H9 (cell line): ENCODE results near the gene SPATA25. TPM values are rescaled to one million over a fixed set of nuclear protein-coding genes. Genes with fewer than 3 reads are reported as not detected.

Experiments used
- DNase-seq: peaks from one replicate; pipeline ENCODE4 v3.0.0-alpha.2; 2017
- H2AFZ ChIP-seq: one replicate; pipeline ENCODE4 v1.6.1; 2013; ENCODE audit warnings: mild to moderate bottlenecking, low read length, control low read depth, moderate library complexity
- H2AK5ac ChIP-seq: 2 replicates; pipeline ENCODE4 v1.6.1; 2013; ENCODE audit warnings: low read length, control low read depth, mixed read lengths; ENCODE audit not compliant: insufficient read length
- H2BK120ac ChIP-seq: one replicate; pipeline ENCODE4 v1.6.1; 2013; ENCODE audit warnings: low read depth, mild to moderate bottlenecking, low read length, control low read depth, inconsistent platforms; ENCODE audit not compliant: poor library complexity, severe bottlenecking
- H2BK12ac ChIP-seq: 2 replicates; pipeline ENCODE4 v1.6.1; 2013; ENCODE audit warnings: low read length, control low read depth, mixed read lengths, low read depth; ENCODE audit not compliant: insufficient read length
- H2BK15ac ChIP-seq: 2 replicates; pipeline ENCODE4 v1.6.1; 2013; ENCODE audit warnings: low read depth, low read length, control low read depth
- H2BK20ac ChIP-seq: one replicate; pipeline ENCODE4 v1.6.1; 2013; ENCODE audit warnings: low read depth, mild to moderate bottlenecking, low read length, control low read depth, inconsistent platforms; ENCODE audit not compliant: poor library complexity, severe bottlenecking
- H2BK5ac ChIP-seq: 2 replicates; pipeline ENCODE4 v1.6.1; 2013; ENCODE audit warnings: low read length, control low read depth, mixed read lengths; ENCODE audit not compliant: insufficient read length
- H3K14ac ChIP-seq: 2 replicates; pipeline ENCODE4 v1.6.1; 2013; ENCODE audit warnings: low read length, control low read depth; ENCODE audit not compliant: insufficient read depth
- H3K18ac ChIP-seq: 2 replicates; pipeline ENCODE4 v1.6.1; 2013; ENCODE audit warnings: low read depth, mild to moderate bottlenecking, mixed read lengths, low read length, control low read depth; ENCODE audit not compliant: insufficient read length
- H3K23ac ChIP-seq: 2 replicates; pipeline ENCODE4 v1.6.1; 2013; ENCODE audit warnings: low read length, control low read depth, mixed read lengths, low read depth; ENCODE audit not compliant: insufficient read length
- H3K23me2 ChIP-seq: 2 replicates; pipeline ENCODE4 v1.6.1; 2013; ENCODE audit warnings: low read depth, mild to moderate bottlenecking, mixed read lengths, low read length, control low read depth; ENCODE audit not compliant: insufficient read length, poor library complexity, severe bottlenecking
- H3K27ac ChIP-seq: 2 replicates; pipeline ENCODE4 v1.5.1; 2013; ENCODE audit warnings: low read length, control low read depth, mixed read lengths, low read depth; ENCODE audit not compliant: insufficient read length
- H3K27me3 ChIP-seq: 2 replicates; pipeline ENCODE4 v1.6.1; 2013; ENCODE audit warnings: low read length, control low read depth, inconsistent platforms; ENCODE audit not compliant: insufficient read depth
- H3K4ac ChIP-seq: 2 replicates; pipeline ENCODE4 v1.6.1; 2013; ENCODE audit warnings: low read depth, mild to moderate bottlenecking, control low read depth, inconsistent platforms, low read length, moderate library complexity
- H3K4me1 ChIP-seq: 2 replicates; pipeline ENCODE4 v1.6.1; 2013; ENCODE audit warnings: low read length, control low read depth, inconsistent platforms; ENCODE audit not compliant: insufficient read depth
- H3K4me2 ChIP-seq: 2 replicates; pipeline ENCODE4 v1.6.1; 2013; ENCODE audit warnings: low read length, control low read depth, mixed read lengths; ENCODE audit not compliant: insufficient read length, insufficient read depth
- H3K56ac ChIP-seq: 2 replicates; pipeline ENCODE4 v1.6.1; 2013; ENCODE audit warnings: low read depth, mild to moderate bottlenecking, mixed read lengths, low read length, control low read depth; ENCODE audit not compliant: insufficient read length
- H3K79me1 ChIP-seq: 2 replicates; pipeline ENCODE4 v1.6.1; 2013; ENCODE audit warnings: low read depth, mild to moderate bottlenecking, moderate library complexity, low read length, control low read depth, inconsistent platforms; ENCODE audit not compliant: insufficient read depth, poor library complexity, severe bottlenecking
- H3K79me2 ChIP-seq: 2 replicates; pipeline ENCODE4 v1.6.1; 2013; ENCODE audit warnings: low read length, control low read depth, inconsistent platforms; ENCODE audit not compliant: insufficient read depth
- H3K9ac ChIP-seq: 2 replicates; pipeline ENCODE4 v1.6.1; 2013; ENCODE audit warnings: low read length, control low read depth, mixed read lengths; ENCODE audit not compliant: insufficient read length; ENCODE audit errors: extremely low read depth
- H3K9me3 ChIP-seq: one replicate; pipeline ENCODE4 v1.6.1; 2013; ENCODE audit warnings: low read depth, low read length, inconsistent platforms; ENCODE audit not compliant: control insufficient read depth
- H3T11ph ChIP-seq: one replicate; pipeline ENCODE4 v1.6.1; 2013; ENCODE audit warnings: mild to moderate bottlenecking, low read length, control low read depth, inconsistent platforms
- H4K20me1 ChIP-seq: one replicate; pipeline ENCODE4 v1.6.1; 2013; ENCODE audit not compliant: control insufficient read depth, insufficient read length, insufficient read depth
- H4K5ac ChIP-seq: 2 replicates; pipeline ENCODE4 v1.6.1; 2013; ENCODE audit warnings: low read depth, mild to moderate bottlenecking, mixed read lengths, low read length, control low read depth; ENCODE audit not compliant: insufficient read length
- H4K8ac ChIP-seq: replicated peaks from 2 replicates; pipeline ENCODE4 v1.6.1; 2013; ENCODE audit warnings: low read length, control low read depth, mixed read lengths, low read depth; ENCODE audit not compliant: insufficient read length
- H4K91ac ChIP-seq: 2 replicates; pipeline ENCODE4 v1.6.1; 2013; ENCODE audit warnings: low read depth, mild to moderate bottlenecking, moderate library complexity, mixed read lengths, low read length, control low read depth; ENCODE audit not compliant: insufficient read length
- H3K27ac Mint-ChIP-seq, 3 experiments: 2 replicates in 2 of 3; 3 replicates in 1 of 3; pipeline ENCODE4 v1.8.0; 2020 to 2021; ENCODE audit warnings: mixed read lengths in 3 of 3, mild to moderate bottlenecking in 1 of 3, moderate library complexity in 1 of 3
- H3K27me3 Mint-ChIP-seq: 2 replicates; pipeline ENCODE4 v1.8.0; 2021; ENCODE audit warnings: low read depth, mild to moderate bottlenecking, moderate library complexity, mixed read lengths
- H3K36me3 Mint-ChIP-seq, 3 experiments: 2 replicates in 2 of 3; 3 replicates in 1 of 3; pipeline ENCODE4 v1.8.0; 2020 to 2021; ENCODE audit warnings: low read depth in 3 of 3, mixed read lengths in 3 of 3; ENCODE audit not compliant: insufficient read depth in 1 of 3
- H3K4me1 Mint-ChIP-seq, 2 experiments: 2 replicates each; pipeline ENCODE4 v1.8.0; 2020; ENCODE audit warnings: mixed read lengths in 2 of 2
- H3K4me3 Mint-ChIP-seq, 2 experiments: 2 replicates in 1 of 2; 3 replicates in 1 of 2; pipeline ENCODE4 v1.8.0; 2020 to 2021; ENCODE audit warnings: mild to moderate bottlenecking in 2 of 2, mixed read lengths in 2 of 2, moderate library complexity in 1 of 2
- H3K9me3 Mint-ChIP-seq, 2 experiments: 2 replicates in 1 of 2; 3 replicates in 1 of 2; pipeline ENCODE4 v1.8.0; 2020; ENCODE audit warnings: mild to moderate bottlenecking in 2 of 2, mixed read lengths in 2 of 2, moderate library complexity in 1 of 2
- WGBS: extraction: QIAGEN DNeasy Blood & Tissue Kit; methylation state at CpG from one replicate; pipeline ENCODE4 v1.1.7; 2013; ENCODE audit warnings: missing lambda C conversion rate, low lambda C conversion rate, mixed read lengths; ENCODE audit not compliant: insufficient read length; ENCODE audit errors: extremely low coverage; 5-methylcytosine and 5-hydroxymethylcytosine counted together
- total RNA-seq: library from RNA; stranded (reverse); gene quantifications from 2 replicates; pipeline ENCODE4 v1.2.1, GENCODE V29; 2021
- TF ChIP-seq, protein P1 (sequence below): fragments of 200-600 bp; sonication (generic); conservative IDR thresholded peaks from 3 replicates; pipeline ENCODE4 v1.8.0; 2021; ENCODE audit warnings: antibody characterized with exemption, mild to moderate bottlenecking

Gene SPATA25
- total RNA-seq, 1 experiment from 2014 or later = 2.4 TPM

GRCh38 chr20:45899046-45899835, 11.8 kb upstream of the SPATA25 start:
- no peaks in the 10 kb centered on the region for H3K4me1 ChIP-seq
- H2BK15ac ChIP-seq = no peak overlapping the region
- Mint-ChIP-seq H3K36me3 (peaks cover 28 to 54% (median 54%) of the 10 kb centered on the region in 3 experiments), H3K9me3 (no peaks in the 10 kb centered on the region), H3K27me3 (no peaks in the 10 kb centered on the region; the same call in 1 of the 2 replicates), H3K4me1 (no peaks in the 10 kb centered on the region), H3K4me3 (no peak overlapping the region), H3K27ac (no peak overlapping the region)
- no peak overlapping the region for H2AK5ac ChIP-seq
- no peak overlapping the region for H2BK120ac ChIP-seq
- no peak overlapping the region for H4K5ac ChIP-seq
- H3K4ac ChIP-seq = no peak overlapping the region
- no peak overlapping the region for H3K56ac ChIP-seq
- no peak overlapping the region for H2AFZ ChIP-seq
- TF ChIP-seq, protein P1, sequence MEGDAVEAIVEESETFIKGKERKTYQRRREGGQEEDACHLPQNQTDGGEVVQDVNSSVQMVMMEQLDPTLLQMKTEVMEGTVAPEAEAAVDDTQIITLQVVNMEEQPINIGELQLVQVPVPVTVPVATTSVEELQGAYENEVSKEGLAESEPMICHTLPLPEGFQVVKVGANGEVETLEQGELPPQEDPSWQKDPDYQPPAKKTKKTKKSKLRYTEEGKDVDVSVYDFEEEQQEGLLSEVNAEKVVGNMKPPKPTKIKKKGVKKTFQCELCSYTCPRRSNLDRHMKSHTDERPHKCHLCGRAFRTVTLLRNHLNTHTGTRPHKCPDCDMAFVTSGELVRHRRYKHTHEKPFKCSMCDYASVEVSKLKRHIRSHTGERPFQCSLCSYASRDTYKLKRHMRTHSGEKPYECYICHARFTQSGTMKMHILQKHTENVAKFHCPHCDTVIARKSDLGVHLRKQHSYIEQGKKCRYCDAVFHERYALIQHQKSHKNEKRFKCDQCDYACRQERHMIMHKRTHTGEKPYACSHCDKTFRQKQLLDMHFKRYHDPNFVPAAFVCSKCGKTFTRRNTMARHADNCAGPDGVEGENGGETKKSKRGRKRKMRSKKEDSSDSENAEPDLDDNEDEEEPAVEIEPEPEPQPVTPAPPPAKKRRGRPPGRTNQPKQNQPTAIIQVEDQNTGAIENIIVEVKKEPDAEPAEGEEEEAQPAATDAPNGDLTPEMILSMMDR = no peak
- H2BK20ac ChIP-seq = no peak overlapping the region
- WGBS = no CpG with 5 or more reads among the region's 13 CpGs
- no peak overlapping the region for H2BK12ac ChIP-seq
- no peak overlapping the region for H4K91ac ChIP-seq
- H3K79me2 ChIP-seq = no peaks in the 10 kb centered on the region
- no peaks in the 10 kb centered on the region for H3K27me3 ChIP-seq
- H3K18ac ChIP-seq = no peak overlapping the region
- no peak overlapping the region for H3T11ph ChIP-seq
- H3K14ac ChIP-seq = no peak overlapping the region
- H3K27ac ChIP-seq = no peak overlapping the region
- H3K9me3 ChIP-seq = no peaks in the 10 kb centered on the region
- no peak overlapping the region for H3K23ac ChIP-seq
- no peak for DNase-seq
- H4K20me1 ChIP-seq = no peaks in the 10 kb centered on the region
- H3K23me2 ChIP-seq = no peaks in the 10 kb centered on the region
- no peak overlapping the region for H2BK5ac ChIP-seq
- H3K4me2 ChIP-seq = no peak overlapping the region
- no peak overlapping the region for H4K8ac ChIP-seq
- no peaks in the 10 kb centered on the region for H3K79me1 ChIP-seq
- no peak overlapping the region for H3K9ac ChIP-seq
